GM19463 (cell line): ENCODE measurements around the gene GOLM1.
"Not testable (repeated sequence)": the region's sequence is repeated elsewhere in the genome, so short reads cannot be mapped to it uniquely, and the experiment has no call there.

ENCODE experiments used
- ATAC-seq: cut with Tn5 transposase; IDR thresholded peaks from one replicate; pipeline ENCODE4 v1.9.1; 2021; ENCODE audit warnings: mild to moderate bottlenecking, moderate library complexity; ENCODE audit not compliant: unreplicated experiment

GOLM1 gene

DNA sequence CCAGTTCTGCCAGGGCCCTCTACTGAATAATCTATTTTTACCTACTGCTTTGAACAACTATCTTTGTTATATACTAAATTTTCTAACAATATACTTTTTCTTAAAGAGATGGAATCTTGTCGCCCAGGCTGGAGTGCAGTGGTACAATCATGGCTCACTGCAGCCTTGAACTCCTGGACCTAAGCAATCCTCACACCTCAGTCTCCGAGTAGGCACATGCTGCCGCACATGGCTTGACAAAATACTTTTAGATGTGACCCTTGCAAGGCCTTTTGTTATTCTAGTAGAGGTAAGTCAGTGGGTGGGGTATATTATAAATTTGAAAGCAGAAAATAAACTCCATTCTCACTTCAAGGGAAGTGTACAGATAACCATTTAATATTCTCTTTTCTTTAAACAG is 7.9 kb downstream of the GOLM1 start:
- ATAC-seq, result no peak

GRCh38 chr9:86082870-86083269 is 16.5 kb downstream of the GOLM1 start:
- ATAC-seq, result no peak

DNA sequence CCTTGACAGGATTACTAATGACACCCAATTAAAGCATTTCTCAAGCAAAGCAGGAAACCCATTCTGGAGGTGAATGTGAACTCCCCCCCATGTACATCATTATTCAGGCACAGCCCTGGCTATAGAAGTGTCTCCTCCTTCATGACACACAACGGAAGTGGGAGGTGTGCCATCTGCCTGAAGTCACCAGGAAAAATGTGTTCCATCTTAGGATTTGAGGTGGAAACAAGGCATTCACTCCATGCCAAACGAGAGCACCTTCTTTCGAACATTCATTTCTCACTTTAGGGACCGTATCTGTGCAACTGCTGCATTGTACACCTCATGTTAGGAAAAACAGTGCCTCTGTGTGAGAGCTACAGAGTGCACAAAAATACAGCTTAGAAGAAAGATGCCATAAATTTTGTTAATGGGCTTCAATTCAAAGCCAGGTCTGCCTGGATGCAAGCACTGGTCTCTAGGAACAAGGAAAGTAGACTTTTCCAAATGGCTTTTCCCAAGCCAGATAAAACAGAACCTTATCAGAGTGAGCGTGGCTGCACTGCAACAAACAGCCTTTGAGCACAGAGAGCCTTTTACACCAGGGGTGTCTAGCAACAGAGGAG is 19.4 kb downstream of the GOLM1 start:
- no peak for ATAC-seq

GRCh38 chr9:86079421-86079831 is 19.9 kb downstream of the GOLM1 start:
- ATAC-seq, result no peak

GRCh38 chr9:86078731-86079130 is 20.6 kb downstream of the GOLM1 start:
- no peak for ATAC-seq

DNA sequence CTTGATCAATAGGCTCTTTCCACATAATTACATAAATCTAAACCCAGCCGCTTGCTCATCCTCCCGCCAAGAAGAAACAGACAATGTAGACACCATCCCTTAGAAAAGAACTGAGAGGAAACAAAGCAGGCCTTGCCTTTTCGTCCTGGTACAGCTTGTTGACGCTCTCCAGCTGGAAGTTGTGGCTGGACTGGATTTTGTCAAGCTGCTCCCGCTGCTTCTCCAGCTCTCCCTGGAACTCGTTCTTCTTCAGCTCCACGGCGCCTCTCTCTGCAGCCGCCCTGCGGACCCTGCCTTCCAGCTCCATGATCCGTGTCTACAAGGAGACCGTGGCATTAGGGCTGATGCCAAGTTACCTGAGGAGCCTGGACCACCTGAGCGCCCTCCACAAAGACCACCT is 22.1 kb downstream of the GOLM1 start:
- no peak for ATAC-seq

GRCh38 chr9:86075132-86076109 is 23.9 kb downstream of the GOLM1 start:
- no peak for ATAC-seq

DNA sequence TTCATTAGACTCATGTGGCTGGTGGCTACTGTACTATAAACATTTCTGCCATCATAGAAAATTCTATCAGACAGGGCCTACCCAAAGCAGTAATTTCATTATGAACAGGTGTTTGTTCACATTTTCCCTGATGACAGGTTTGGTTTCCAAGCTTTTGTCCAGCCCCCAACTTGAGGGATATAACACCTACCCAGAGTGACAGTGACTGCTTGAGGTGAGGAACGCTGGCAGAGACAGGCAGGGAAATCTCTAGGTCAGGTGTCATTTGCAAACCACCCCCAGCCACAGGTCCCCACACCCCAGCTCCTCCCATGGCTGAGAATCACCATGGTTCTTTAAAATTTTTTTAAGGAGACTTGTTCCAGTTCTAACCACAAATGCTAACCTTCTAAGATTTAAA is 25.5 kb downstream of the GOLM1 start:
- ATAC-seq, result no peak

- ATAC-seq, result no peak
These were observed 26.9 kb downstream of the GOLM1 start for GRCh38 chr9:86072394-86072877.

DNA sequence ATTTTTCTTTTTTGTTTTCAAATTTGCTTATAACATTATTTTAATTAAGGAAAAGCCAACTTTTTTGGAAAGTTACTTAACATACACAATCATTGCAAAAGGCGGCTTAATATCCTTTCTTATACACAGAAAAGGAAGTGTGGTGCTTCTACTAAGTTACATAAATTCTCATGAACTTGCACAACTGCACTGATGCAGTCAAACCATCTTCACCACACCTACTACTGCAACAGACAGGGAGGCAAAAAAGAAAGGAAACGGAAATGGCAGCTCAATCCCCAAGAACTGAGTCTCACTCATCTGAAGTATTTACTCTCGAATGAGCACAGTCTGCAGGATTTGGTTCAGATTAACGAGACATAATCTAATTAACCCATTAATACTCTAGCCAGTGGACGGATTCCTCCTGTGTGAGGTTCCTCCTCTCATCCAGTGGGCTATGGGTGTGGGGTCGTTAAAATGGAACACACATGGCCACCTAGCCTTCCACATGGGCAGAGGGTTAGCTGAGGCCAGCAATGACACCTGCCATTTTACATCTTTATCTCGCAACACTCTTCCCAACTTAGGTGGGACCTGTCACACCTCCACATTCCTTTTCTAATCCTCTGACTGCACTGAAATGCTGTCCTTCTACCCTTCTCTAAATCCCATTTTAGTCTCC is 30.0 kb downstream of the GOLM1 start:
- ATAC-seq, result no peak

GRCh38 chr9:86064220-86064619 is 35.1 kb downstream of the GOLM1 start:
- ATAC-seq, result no peak

- no peak for ATAC-seq
These were observed 36.3 kb downstream of the GOLM1 start for GRCh38 chr9:86062845-86063693.

GRCh38 chr9:86061972-86062739 is 37.2 kb downstream of the GOLM1 start:
- ATAC-seq, result no peak

- ATAC-seq, result no peak
These were observed 41.9 kb downstream of the GOLM1 start for GRCh38 chr9:86057491-86057890.

GRCh38 chr9:86054695-86055094 is 44.7 kb downstream of the GOLM1 start:
- no peak for ATAC-seq

DNA sequence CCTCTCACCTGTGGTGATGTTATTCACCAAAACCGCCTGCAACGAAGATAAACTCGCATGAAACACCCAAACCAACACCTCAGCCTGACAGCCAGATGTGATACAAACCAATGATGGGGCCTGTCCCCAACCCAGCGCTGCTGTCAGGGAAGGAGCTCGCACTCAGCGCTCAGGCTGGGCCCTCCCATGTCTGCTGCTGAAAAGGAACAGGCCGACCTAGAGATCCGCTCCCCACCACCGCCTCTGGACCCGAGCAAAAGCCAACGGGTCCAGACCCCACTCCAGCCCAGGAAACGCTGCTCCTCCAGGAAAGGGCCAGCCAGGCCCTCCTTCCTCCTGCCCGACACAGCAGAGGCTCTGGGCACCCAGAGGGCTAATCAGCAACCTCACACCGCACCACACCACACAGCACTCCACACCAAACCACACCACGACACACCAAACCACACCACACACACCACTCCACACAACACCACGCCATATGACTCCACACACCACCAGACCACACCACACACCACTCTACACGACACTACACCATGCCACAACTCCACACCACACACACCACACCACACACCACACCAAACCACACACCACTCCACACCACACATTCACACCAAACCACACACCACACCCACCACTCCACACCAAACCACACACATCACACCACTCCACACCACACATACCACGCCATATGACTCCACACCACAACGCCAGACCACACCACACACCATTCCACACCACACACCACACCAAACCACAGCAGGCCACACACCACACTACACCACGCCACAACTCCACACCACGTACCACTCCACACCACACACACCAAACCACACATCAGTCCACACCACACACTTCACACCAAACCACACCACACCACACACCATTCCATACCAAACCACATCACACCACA is 46.5 kb downstream of the GOLM1 start:
- ATAC-seq, result no peak

GRCh38 chr9:86048018-86048742 is 51.2 kb downstream of the GOLM1 start:
- not testable (repeated sequence) for ATAC-seq

- no peak for ATAC-seq
These were observed 52.0 kb downstream of the GOLM1 start for GRCh38 chr9:86047361-86047760.
